Measurements from ENCODE around the gene SLC9B2.

- TF ChIP-seq, protein P1, sequence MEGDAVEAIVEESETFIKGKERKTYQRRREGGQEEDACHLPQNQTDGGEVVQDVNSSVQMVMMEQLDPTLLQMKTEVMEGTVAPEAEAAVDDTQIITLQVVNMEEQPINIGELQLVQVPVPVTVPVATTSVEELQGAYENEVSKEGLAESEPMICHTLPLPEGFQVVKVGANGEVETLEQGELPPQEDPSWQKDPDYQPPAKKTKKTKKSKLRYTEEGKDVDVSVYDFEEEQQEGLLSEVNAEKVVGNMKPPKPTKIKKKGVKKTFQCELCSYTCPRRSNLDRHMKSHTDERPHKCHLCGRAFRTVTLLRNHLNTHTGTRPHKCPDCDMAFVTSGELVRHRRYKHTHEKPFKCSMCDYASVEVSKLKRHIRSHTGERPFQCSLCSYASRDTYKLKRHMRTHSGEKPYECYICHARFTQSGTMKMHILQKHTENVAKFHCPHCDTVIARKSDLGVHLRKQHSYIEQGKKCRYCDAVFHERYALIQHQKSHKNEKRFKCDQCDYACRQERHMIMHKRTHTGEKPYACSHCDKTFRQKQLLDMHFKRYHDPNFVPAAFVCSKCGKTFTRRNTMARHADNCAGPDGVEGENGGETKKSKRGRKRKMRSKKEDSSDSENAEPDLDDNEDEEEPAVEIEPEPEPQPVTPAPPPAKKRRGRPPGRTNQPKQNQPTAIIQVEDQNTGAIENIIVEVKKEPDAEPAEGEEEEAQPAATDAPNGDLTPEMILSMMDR (IDR thresholded peaks at IDR 0.05), result peak in 3 of 4 experiments; percentile 37 to 46 (median 39)
- TF ChIP-seq POLR2AphosphoS5 (IDR thresholded peaks at IDR 0.05) (no peak), POLR2A (IDR thresholded peaks at IDR 0.05) (no peak)
Observed at GRCh38 chr4:103046416-103047290, 29.9 kb downstream of the SLC9B2 start.
